Measurements from ENCODE around the gene RABGEF1. TPM values are rescaled to one million over a fixed set of nuclear protein-coding genes. Genes with fewer than 3 reads are reported as not detected.

Gene RABGEF1
- total and polyA plus RNA-seq, 2 donors (not counting 3 experiments of a cell fraction or from before 2014, with no cell fraction given), result 11.6 to 15.5 TPM

DNA sequence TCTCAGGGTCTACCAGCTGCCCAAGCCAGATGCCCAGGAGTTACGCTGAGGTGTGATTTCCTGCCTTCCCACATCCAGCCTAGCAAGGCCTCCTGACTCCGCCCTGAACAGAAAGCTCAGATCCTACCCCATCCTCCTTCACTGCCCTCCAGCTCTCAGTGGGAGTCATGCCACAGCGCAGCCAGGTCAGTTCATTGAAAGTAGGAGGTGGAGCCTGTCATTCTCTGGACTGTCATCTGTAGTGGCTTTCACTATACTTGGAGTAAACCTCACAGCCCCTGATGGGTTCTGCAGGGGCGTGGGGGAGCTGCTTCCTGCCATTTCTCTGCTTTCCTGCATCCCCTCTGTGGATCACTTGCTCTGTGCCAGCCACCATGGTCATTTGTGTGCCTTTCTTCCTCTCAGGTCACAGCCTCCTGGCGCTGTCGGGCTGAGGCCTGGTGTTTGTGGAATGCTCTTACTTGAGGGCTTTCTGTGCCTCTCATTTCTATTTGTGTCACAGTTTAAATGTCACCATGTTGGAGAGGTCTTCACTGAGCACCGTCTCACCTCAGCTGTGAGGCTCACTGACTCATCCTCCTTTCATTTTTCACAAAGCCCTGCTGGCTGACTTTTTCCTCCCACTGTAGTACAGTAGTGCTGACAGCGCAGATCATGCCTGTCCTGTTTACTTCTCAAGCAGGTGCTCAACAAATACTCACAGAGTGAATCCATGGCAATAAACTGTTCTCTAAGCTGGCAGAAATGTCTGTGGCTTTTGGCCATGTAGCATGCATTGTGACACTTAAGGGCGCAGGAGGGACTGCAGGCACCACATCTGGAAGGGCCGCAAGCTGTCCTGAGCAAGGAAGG lies 119.5 kb downstream of the RABGEF1 start:
- CTCF ChIA-PET, result no interaction called here
- Histone ChIP-seq H3K27me3 (ENCODE audit: control insufficient read depth in 2 of 2, insufficient read depth in 2 of 2, low read length in 2 of 2) (no peaks in the 10 kb centered on the region), H3K4me1 (ENCODE audit: control insufficient read depth, extremely low read depth, insufficient read depth, low read length) (no peaks in the 10 kb centered on the region), H3K27ac (ENCODE audit: insufficient read depth, low read depth, low read length) (no peak overlapping the region), H3K36me3 (ENCODE audit: control insufficient read depth in 2 of 2, extremely low read depth in 1 of 2, insufficient read depth in 2 of 2, low read length in 2 of 2) (no peaks in the 10 kb centered on the region), H3K4me3 (replicated peaks in 1 of 3; ENCODE audit: insufficient read depth in 1 of 3, low read depth in 1 of 3, low read length in 3 of 3) (no peak overlapping the region), H3K9me1 (replicated peaks; ENCODE audit: control insufficient read depth, extremely low read depth, insufficient read depth, low read length) (no peaks in the 10 kb centered on the region), H3K79me2 (ENCODE audit: control insufficient read depth, insufficient read depth, low read length) (no peaks in the 10 kb centered on the region), H2AFZ (ENCODE audit: low read depth, low read length) (no peak overlapping the region), H3K4me2 (ENCODE audit: insufficient read depth, low read length) (no peak overlapping the region), H4K20me1 (replicated peaks; ENCODE audit: control insufficient read depth, extremely low read depth, insufficient read depth, low read length) (no peaks in the 10 kb centered on the region), H3K9me3 (replicated peaks; ENCODE audit: control insufficient read depth, insufficient read depth, low read length) (no peaks in the 10 kb centered on the region), H3K9ac (replicated peaks; ENCODE audit: extremely low read depth, insufficient read depth, low read length) (no peak overlapping the region)
- no peak for FAIRE-seq
- TF ChIP-seq JUN (IDR thresholded peaks at IDR 0.05; ENCODE audit: borderline replicate concordance, insufficient read depth, insufficient read length, low read depth) (no peak), GATA2 (IDR thresholded peaks at IDR 0.05; ENCODE audit: insufficient read depth, insufficient read length, low read depth, low read length) (no peak), EZH2 (IDR thresholded peaks at IDR 0.05; ENCODE audit: borderline replicate concordance, low read depth, low read length, severe bottlenecking) (no peak)
- DNase-seq (ENCODE audit: low read depth, low spot score), result no peak
- no TSS peak for BruUV-seq (replicated peaks)
- POLR2A ChIA-PET, result no interaction called here
- intact Hi-C loops (cut with micrococcal nuclease) (no loop called here), dilution Hi-C loops (cut with MboI; ENCODE audit: extremely low pct_ligation_motif_present, low sequenced_read_pairs) (no loop called here)

GRCh38 chr7:66860767-66861166 lies 120.2 kb downstream of the RABGEF1 start:
- no peak overlapping the region for H3K4me3 ChIP-seq (replicated peaks in 1 of 3; ENCODE audit: insufficient read depth in 1 of 3, low read depth in 1 of 3, low read length in 3 of 3)
- no peaks in the 10 kb centered on the region for H3K27me3 ChIP-seq (ENCODE audit: control insufficient read depth in 2 of 2, insufficient read depth in 2 of 2, low read length in 2 of 2)
- dilution Hi-C loops (cut with MboI; ENCODE audit: extremely low pct_ligation_motif_present, low sequenced_read_pairs) (no loop called here), intact Hi-C loops (cut with micrococcal nuclease) (no loop called here)
- H2AFZ ChIP-seq (ENCODE audit: low read depth, low read length), result no peak overlapping the region
- H3K4me2 ChIP-seq (ENCODE audit: insufficient read depth, low read length), result no peak overlapping the region
- FAIRE-seq, result no peak
- no peaks in the 10 kb centered on the region for H3K4me1 ChIP-seq (ENCODE audit: control insufficient read depth, extremely low read depth, insufficient read depth, low read length)
- no peak overlapping the region for H3K27ac ChIP-seq (ENCODE audit: insufficient read depth, low read depth, low read length)
- no peaks in the 10 kb centered on the region for H3K36me3 ChIP-seq (ENCODE audit: control insufficient read depth in 2 of 2, extremely low read depth in 1 of 2, insufficient read depth in 2 of 2, low read length in 2 of 2)
- no peaks in the 10 kb centered on the region for H3K9me1 ChIP-seq (replicated peaks; ENCODE audit: control insufficient read depth, extremely low read depth, insufficient read depth, low read length)
- TF ChIP-seq MYC (IDR thresholded peaks at IDR 0.05; ENCODE audit: low read depth, low read length) (no peak), MAX (IDR thresholded peaks at IDR 0.05; ENCODE audit: insufficient read depth, insufficient read length) (no peak), POLR2AphosphoS5 (IDR thresholded peaks at IDR 0.05; ENCODE audit: insufficient read depth, low read depth, low read length) (no peak), JUN (IDR thresholded peaks at IDR 0.05; ENCODE audit: borderline replicate concordance, insufficient read depth, insufficient read length, low read depth) (no peak), POLR2A (IDR thresholded peaks at IDR 0.05; ENCODE audit: low read depth, low read length) (no peak), GATA2 (IDR thresholded peaks at IDR 0.05; ENCODE audit: insufficient read depth, insufficient read length, low read depth, low read length) (no peak), FOS (IDR thresholded peaks at IDR 0.05; ENCODE audit: borderline replicate concordance, insufficient read depth, low read length) (no peak), EZH2 (IDR thresholded peaks at IDR 0.05; ENCODE audit: borderline replicate concordance, low read depth, low read length, severe bottlenecking) (no peak)
- TF ChIP-seq, protein P1, sequence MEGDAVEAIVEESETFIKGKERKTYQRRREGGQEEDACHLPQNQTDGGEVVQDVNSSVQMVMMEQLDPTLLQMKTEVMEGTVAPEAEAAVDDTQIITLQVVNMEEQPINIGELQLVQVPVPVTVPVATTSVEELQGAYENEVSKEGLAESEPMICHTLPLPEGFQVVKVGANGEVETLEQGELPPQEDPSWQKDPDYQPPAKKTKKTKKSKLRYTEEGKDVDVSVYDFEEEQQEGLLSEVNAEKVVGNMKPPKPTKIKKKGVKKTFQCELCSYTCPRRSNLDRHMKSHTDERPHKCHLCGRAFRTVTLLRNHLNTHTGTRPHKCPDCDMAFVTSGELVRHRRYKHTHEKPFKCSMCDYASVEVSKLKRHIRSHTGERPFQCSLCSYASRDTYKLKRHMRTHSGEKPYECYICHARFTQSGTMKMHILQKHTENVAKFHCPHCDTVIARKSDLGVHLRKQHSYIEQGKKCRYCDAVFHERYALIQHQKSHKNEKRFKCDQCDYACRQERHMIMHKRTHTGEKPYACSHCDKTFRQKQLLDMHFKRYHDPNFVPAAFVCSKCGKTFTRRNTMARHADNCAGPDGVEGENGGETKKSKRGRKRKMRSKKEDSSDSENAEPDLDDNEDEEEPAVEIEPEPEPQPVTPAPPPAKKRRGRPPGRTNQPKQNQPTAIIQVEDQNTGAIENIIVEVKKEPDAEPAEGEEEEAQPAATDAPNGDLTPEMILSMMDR (IDR thresholded peaks at IDR 0.05; ENCODE audit: extremely low read depth in 1 of 2, insufficient read depth in 1 of 2, low read depth in 1 of 2, low read length in 2 of 2), result no peak
- ChIA-PET CTCF (no interaction called here), POLR2A (no interaction called here)
- H4K20me1 ChIP-seq (replicated peaks; ENCODE audit: control insufficient read depth, extremely low read depth, insufficient read depth, low read length), result no peaks in the 10 kb centered on the region
- H3K9me3 ChIP-seq (replicated peaks; ENCODE audit: control insufficient read depth, insufficient read depth, low read length), result no peaks in the 10 kb centered on the region
- H3K79me2 ChIP-seq (ENCODE audit: control insufficient read depth, insufficient read depth, low read length), result no peaks in the 10 kb centered on the region
- no TSS peak for BruUV-seq (replicated peaks)
- no peak overlapping the region for H3K9ac ChIP-seq (replicated peaks; ENCODE audit: extremely low read depth, insufficient read depth, low read length)
- no peak for DNase-seq (ENCODE audit: low read depth, low spot score)

Measured in endothelial cell of umbilical vein (primary cell).